GM21367 (cell line): ENCODE measurements around the gene BCAT1.

Experiments used
- ATAC-seq: cut with Tn5 transposase; IDR thresholded peaks from one replicate; pipeline ENCODE4 v1.9.1; 2021; ENCODE audit not compliant: unreplicated experiment

The BCAT1 gene, protein sequence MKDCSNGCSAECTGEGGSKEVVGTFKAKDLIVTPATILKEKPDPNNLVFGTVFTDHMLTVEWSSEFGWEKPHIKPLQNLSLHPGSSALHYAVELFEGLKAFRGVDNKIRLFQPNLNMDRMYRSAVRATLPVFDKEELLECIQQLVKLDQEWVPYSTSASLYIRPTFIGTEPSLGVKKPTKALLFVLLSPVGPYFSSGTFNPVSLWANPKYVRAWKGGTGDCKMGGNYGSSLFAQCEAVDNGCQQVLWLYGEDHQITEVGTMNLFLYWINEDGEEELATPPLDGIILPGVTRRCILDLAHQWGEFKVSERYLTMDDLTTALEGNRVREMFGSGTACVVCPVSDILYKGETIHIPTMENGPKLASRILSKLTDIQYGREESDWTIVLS

DNA sequence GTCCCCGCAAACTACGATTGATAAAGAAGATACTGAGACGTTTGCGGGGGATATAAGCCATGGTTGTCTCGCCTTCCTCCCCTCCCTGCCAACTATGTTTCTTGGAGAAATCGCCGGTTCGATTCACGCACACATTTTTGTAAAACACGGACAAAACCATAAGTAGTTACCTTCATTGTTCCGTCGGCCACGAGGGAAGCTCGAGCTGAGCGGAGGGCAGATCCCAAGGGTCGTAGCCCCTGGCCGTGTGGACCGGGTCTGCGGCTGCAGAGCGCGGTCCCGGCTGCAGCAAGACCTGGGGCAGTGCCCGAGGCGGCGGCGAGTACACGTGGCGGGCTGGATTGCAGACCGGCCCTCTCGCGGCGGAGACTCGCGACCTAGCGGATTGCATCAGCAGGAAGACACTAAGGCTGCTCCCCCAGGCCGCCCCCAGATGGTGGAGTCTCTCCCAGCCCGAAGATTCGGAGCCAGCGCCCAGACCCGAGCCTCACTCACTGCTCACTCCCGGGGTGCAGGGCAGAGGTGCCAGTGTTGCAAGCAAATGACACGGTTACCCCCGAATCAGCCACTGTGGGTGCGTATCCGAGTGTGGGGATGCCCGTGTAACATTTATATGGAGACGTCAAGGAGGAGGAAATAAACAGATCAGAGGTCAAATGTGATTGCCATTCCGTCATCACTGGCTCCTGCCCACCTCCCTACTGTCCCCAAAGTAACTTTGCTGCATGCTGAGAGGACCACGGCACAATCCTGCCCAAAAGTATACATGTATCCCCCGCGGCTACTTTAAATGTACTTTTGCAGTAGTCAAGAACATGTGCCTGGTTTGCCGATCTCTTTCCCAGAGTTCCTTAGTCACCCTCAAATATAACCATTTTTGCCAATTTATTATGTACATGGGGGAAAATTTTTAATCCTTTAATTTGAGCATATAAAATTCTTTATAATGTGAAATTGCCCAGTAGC lies at the start of gene BCAT1:
BCAT1 (minus strand) TSS at position 345 of the 966 bp plus-strand sequence; CDS start at position 176, 169 bp downstream.
- peak; percentile 27 for ATAC-seq

GRCh38 chr12:24997970-24998582 lies 49.2 kb upstream of the BCAT1 start:
- peak; percentile 85 for ATAC-seq

DNA sequence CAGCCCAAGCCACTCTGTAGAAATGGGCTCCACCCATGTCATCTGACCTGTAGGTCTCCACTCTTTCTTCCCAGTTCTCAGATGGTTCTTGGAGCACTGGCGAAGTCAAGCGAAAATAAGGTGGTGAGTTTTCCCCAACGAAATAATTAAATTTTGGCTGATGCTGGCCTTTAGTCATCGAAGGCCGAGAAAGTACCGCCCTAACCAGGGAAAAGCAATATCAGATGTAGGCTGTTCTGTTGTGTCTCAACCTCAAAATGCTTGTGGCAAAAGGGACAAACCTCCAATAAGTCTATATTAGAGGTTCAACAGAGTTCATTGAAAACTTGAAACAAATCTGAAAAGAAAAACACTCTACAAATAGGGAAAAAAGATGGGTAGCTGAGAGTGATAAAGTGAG lies 48.6 kb upstream of the BCAT1 start:
- peak; percentile 20 for ATAC-seq

DNA sequence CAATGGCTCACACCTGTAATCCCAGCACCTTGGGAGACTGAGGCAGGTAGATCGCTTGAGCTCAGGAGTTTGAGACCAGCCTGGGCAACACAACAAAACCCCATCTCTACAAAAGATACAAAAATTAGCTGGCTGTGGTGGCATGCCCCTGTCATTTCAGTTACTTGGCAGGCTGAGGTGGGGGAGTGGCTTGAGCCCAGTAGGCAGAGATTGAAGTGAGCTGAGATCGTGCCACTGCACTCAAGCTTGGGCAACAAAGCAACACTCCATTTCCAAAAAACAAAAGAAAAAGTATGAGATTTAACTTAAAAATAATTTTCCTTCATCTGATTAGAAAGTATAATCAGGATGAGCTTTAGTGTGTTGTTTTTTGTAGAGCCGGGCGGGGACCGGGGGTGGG lies 47.9 kb upstream of the BCAT1 start:
- no peak for ATAC-seq

- ATAC-seq = no peak
These were observed 47.3 kb upstream of the BCAT1 start for GRCh38 chr12:24996102-24996797.

- ATAC-seq = no peak
These were observed 44.9 kb upstream of the BCAT1 start for GRCh38 chr12:24993793-24994192.

- no peak for ATAC-seq
These were observed 42.5 kb upstream of the BCAT1 start for GRCh38 chr12:24991209-24992049.

DNA sequence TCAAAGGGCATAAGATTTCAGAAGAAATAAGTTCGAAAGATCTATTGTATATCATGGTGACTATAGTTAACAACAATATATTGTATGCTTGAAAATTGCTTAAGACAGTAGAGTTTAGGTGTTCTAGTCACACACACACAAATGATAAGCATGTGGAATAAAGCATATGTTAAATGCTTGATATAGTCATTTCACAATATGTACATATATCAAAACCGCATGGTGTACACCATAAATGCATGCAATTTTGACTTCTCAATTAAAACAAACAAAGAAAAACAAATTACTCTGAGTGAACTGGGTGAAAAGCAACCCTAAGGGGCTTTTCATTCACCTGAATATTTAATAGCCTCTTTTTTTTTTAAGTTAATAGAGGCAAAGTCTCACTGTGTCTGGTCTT lies 40.3 kb upstream of the BCAT1 start:
- no peak for ATAC-seq

DNA sequence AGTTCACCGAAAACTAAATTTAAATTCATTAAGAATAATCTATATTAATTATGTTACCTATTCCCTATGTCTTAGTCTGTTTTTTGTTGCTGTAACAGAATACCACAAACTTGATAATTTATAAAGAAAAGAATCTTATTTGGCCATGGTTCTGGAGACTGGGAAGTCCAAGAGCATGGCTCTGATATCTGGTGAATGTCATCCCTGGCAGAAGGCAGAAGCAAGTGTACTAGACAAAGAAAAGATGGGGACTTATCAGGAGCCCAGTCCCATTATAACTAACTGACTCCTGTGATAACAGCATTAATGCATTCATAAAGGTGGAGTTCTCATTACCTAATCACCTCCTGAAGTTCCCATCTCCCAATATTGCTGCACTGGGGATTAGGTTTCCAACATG lies 33.3 kb upstream of the BCAT1 start:
- ATAC-seq = no peak

DNA sequence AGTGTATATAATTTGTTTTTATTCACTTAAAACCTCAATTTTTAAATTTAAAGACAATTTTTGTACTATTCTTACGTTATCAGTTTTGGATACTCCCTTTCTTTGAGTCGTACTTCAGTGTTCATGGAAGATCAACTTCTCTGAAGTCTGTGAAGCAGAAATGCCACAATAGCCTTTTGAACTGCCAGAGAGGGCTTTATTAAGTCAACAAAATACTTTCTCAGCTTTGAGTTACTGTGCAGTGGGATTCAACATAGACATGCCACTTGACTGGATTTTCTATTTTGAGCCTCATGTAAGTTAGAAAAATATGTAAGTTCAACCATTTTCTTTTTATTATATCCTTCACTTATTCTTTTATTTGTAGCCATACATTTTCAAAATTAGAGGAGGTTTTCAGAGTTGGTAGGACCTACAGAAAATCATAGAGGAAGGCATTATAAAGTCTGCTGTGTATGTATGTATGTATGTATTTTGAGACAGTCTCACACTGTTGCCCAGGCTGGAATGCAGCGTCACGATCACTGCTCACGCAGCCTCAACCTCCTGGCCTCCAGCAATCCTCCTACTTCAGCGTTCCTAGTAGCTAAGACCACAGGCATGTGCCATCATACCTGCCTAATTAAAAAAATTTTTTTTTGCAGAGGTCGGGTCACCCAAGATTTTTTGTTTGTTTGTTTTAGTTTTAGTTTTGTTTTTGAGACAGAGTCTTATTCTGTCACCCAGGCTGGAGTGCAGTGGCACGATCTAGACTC lies 31.3 kb upstream of the BCAT1 start:
- no peak for ATAC-seq

DNA sequence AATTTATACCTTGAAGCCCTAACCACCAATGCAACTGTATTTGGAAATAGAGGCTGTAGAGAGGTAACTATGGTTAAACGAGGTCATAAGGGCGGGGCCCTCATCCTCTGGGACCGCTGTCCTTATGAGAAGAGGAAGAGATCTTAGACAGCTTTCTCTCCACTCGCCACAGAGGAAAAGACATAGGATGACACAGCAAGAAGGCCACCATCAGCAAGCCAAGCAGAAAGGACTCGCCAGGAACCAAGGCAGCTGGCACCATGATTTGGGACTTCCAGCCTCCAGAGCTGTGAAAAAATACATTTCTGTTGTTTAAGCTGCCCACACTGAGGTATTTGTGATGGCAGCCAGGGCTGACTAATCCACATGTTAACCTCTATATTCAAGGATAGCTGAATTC lies 30.4 kb upstream of the BCAT1 start:
- no peak for ATAC-seq

DNA sequence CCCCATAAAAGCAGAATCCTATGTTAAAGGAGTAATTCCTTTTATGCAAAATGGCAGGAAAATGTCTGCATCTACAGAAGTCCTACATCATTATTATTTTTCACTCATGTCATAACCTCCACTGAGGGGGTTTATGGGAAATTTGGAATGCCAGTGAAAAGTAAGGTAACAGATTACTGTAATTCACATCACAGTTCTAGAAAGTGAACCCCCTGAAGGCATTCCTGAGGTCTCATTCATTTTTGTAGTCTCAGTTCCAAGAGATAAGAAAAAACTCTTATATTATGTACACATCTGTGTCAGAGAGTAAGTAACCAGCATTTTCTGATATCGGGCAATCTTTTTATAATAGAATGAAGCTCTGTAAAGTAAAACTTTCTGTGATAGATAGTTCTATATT lies 28.8 kb upstream of the BCAT1 start:
- no peak for ATAC-seq

- ATAC-seq = no peak
These were observed 28.2 kb upstream of the BCAT1 start for GRCh38 chr12:24977060-24977459.

DNA sequence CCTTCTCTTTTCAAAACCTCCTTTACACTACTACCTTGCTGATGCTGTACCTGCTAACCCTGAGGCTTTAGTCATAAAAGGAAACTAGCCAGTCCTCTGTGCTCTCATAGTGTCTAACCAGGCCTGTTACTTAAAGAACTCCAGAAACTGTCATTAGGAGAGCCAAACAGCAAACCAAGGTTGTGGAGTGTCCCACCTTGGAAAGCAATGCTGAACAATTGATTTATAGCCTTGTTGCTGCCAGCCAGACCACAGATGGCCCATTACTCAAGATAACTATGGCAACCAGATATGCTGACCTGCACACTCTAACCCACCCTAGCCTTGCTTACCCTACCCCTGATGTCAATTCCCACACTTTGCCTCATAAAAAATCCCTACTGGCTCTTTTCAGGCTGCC lies 26.5 kb upstream of the BCAT1 start:
- ATAC-seq = no peak

GRCh38 chr12:24974216-24974615 lies 25.3 kb upstream of the BCAT1 start:
- no peak for ATAC-seq

DNA sequence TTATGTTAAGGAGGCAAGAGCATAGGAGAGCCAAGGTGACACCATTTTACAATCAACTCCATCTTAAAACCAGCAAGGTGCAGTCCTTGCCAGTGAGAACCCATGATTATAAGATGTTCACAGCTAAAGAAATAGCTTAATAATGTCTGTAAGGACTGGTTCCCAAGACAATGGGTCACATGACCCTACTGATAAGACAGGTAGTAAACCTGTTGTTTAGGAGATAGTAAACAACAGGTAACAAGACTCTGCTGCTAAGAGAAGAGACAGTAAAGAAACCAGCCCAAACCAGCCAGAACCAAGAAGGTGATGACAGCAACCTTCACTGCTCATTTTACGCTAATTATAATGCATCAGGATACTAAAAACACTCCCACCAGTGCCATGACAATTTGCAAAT lies 23.2 kb upstream of the BCAT1 start:
- ATAC-seq = no peak

- ATAC-seq = no peak
These were observed 21.3 kb upstream of the BCAT1 start for GRCh38 chr12:24970177-24970576.

DNA sequence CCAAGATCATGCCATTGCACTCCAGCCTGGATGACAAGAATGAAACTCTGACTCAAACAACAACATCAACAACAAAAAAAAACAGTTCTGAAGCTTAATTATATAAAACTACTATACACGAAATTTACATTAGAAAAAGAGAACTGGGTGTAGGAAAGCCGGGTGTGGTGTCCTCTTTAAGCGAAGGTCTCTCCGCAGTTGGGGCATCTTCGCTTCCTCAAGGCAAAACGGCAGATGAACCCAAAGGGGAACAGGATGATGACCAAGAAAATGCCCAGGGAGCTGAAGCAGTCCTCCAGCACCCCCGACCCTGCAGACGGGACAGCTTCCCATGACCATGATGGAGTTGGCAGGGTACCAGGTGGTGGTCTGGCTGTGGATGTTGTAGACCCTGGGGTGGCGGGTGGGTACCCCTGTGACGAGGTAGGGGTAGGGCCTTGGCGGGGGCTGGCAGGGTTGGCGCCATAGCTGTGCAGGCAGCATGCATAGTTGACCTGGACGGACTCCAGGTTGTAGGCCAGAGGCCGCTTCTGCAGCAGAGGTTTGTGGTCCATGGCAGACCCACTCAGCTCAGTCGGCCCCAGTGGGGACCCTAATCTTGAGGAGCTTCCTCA lies 18.2 kb upstream of the BCAT1 start:
- ATAC-seq = no peak

DNA sequence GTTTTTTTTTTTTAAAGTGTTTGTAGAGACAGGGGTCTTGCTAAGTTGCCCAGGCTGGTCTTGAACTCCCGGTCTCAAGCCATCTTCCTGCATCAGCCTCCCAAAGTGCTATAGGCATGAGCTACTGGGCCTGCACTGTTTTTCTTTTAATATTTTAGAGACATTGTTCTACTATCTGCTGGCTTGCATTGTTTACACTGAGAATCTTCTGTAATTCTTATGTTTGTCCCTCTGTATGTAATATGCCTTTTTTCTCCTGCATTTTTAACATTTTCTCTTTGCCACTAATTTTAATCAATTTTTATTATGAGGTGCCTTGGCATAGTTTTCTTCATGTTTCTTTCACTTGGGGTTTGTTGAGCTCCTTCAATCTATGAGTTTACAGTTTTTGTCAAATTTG lies 15.4 kb upstream of the BCAT1 start:
- no peak for ATAC-seq
